ENCODE measurements around the gene SEMA3C. TPM values are rescaled to one million over a fixed set of nuclear protein-coding genes. Genes with fewer than 3 reads are reported as not detected.

Gene SEMA3C
- total and polyA plus RNA-seq, 2 donors (not counting 1 experiment from before 2014, with no cell fraction given): 0.06 TPM; not detected in 1

DNA sequence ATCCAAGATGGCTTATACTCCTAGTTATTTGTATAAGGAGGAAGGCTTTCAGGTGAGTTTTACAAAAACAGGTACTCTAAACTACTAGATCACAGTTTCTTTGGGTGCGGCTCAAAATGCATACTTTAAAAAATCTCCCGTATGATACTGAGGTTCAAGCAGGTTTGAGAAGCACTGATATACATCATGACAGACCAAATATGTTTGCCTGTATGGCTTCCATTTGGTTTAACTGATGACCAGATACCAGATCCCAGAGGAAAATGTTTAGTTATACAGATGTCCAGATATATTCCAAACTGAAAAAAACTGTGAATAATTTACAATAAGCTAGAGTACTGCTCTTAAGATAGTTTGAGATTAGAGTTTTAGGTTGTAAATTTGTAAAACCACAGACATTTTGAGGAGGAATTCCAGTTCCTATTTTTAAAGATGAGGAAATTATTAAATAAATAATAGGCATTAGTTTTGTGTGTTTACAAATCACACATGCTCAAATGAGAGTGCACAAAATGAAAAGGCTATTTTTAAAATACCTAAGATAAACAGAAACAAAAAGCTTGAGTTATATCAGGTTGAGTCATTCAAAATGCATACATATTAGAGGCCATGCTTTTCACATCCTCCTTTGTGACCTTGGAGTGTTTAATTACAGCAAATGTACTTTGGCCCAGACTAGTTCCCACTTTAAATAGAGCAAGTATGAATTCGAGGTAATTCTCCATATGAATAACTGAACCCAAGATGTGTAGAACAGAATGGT lies 60.5 kb downstream of the SEMA3C start:
- intact Hi-C loops (cut with micrococcal nuclease): no loop called here
- no CpG with 5 or more reads among the region's 3 CpGs for WGBS (ENCODE audit: insufficient coverage)
- Histone ChIP-seq H3K9me3 (ENCODE audit: control extremely low read depth in 1 of 3, control insufficient read depth in 2 of 3, insufficient read depth in 1 of 3, low read length in 2 of 3) (no peaks in the 10 kb centered on the region), H3K36me3 (replicated peaks in 1 of 2; ENCODE audit: control extremely low read depth in 1 of 2, control insufficient read depth in 1 of 2, extremely low read depth in 1 of 2, insufficient read depth in 2 of 2, low read length in 1 of 2) (no peaks in the 10 kb centered on the region), H3K4me2 (replicated peaks; ENCODE audit: low read depth, low read length, poor library complexity, severe bottlenecking) (no peak overlapping the region), H3K79me2 (ENCODE audit: control insufficient read depth, insufficient read depth, low read length) (no peaks in the 10 kb centered on the region), H3K4me3 (ENCODE audit: control extremely low read depth in 1 of 5, extremely low read depth in 1 of 5, insufficient read depth in 1 of 5, low read depth in 2 of 5, low read length in 4 of 5) (no peak overlapping the region), H3K27ac (ENCODE audit: low read length in 2 of 2) (no peak overlapping the region), H2AFZ (ENCODE audit: insufficient read depth, low read depth, low read length, poor library complexity, severe bottlenecking) (no peak overlapping the region), H3K4me1 (ENCODE audit: control insufficient read depth in 2 of 2, insufficient read depth in 2 of 2, low read length in 2 of 2) (no peaks in the 10 kb centered on the region), H4K20me1 (ENCODE audit: control insufficient read depth, insufficient read depth, low read length, poor library complexity, severe bottlenecking) (no peaks in the 10 kb centered on the region), H3K9ac (ENCODE audit: low read length) (no peak overlapping the region), H3K27me3 (replicated peaks in 1 of 4; ENCODE audit: control extremely low read depth in 1 of 4, control insufficient read depth in 3 of 4, insufficient read depth in 4 of 4, low read length in 3 of 4) (no peaks in the 10 kb centered on the region)
- ChIA-PET CTCF (no interaction called here), POLR2A (no interaction called here)
- TF ChIP-seq, protein P1, sequence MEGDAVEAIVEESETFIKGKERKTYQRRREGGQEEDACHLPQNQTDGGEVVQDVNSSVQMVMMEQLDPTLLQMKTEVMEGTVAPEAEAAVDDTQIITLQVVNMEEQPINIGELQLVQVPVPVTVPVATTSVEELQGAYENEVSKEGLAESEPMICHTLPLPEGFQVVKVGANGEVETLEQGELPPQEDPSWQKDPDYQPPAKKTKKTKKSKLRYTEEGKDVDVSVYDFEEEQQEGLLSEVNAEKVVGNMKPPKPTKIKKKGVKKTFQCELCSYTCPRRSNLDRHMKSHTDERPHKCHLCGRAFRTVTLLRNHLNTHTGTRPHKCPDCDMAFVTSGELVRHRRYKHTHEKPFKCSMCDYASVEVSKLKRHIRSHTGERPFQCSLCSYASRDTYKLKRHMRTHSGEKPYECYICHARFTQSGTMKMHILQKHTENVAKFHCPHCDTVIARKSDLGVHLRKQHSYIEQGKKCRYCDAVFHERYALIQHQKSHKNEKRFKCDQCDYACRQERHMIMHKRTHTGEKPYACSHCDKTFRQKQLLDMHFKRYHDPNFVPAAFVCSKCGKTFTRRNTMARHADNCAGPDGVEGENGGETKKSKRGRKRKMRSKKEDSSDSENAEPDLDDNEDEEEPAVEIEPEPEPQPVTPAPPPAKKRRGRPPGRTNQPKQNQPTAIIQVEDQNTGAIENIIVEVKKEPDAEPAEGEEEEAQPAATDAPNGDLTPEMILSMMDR (IDR thresholded peaks at IDR 0.05): no peak
- no peak for TF ChIP-seq EZH2 (IDR thresholded peaks at IDR 0.05; ENCODE audit: borderline replicate concordance, insufficient read depth, low read depth, low read length, poor library complexity, severe bottlenecking)
- Mint-ChIP-seq H3K9me3 (ENCODE audit: insufficient read depth) (no peaks in the 10 kb centered on the region), H3K27ac (no peak overlapping the region), H3K4me3 (no peak overlapping the region), H3K27me3 (no peaks in the 10 kb centered on the region), H3K4me1 (no peaks in the 10 kb centered on the region)
- DNase-seq: no peak
- ATAC-seq (ENCODE audit: low read depth): no peak

DNA sequence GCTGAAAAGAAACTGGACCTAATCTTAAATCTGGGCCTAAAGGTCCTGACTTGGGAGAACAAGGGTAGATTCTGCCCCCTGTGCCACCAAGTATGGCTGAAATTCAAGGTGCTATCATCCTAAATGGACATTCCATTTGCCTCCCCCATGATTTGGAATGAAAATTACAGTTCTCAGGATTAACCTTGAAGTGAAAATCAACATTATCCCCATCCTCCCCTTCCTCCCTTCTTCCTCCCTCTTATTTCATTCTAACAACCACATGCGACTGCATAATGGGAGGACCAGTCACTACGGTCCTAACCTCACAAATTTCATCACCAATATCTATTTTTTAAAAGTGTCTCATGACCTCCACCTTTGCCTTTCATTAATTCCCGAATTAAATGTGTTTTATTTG lies 62.1 kb downstream of the SEMA3C start:
- Histone ChIP-seq H3K4me2 (replicated peaks; ENCODE audit: low read depth, low read length, poor library complexity, severe bottlenecking) (no peak overlapping the region), H3K79me2 (ENCODE audit: control insufficient read depth, insufficient read depth, low read length) (no peaks in the 10 kb centered on the region), H3K4me1 (ENCODE audit: control insufficient read depth in 2 of 2, insufficient read depth in 2 of 2, low read length in 2 of 2) (no peaks in the 10 kb centered on the region), H3K27ac (ENCODE audit: low read length in 2 of 2) (no peak overlapping the region), H3K4me3 (ENCODE audit: control extremely low read depth in 1 of 5, extremely low read depth in 1 of 5, insufficient read depth in 1 of 5, low read depth in 2 of 5, low read length in 4 of 5) (no peak overlapping the region), H3K9ac (ENCODE audit: low read length) (no peak overlapping the region), H4K20me1 (ENCODE audit: control insufficient read depth, insufficient read depth, low read length, poor library complexity, severe bottlenecking) (no peaks in the 10 kb centered on the region), H3K9me3 (ENCODE audit: control extremely low read depth in 1 of 3, control insufficient read depth in 2 of 3, insufficient read depth in 1 of 3, low read length in 2 of 3) (no peaks in the 10 kb centered on the region), H3K27me3 (replicated peaks in 1 of 4; ENCODE audit: control extremely low read depth in 1 of 4, control insufficient read depth in 3 of 4, insufficient read depth in 4 of 4, low read length in 3 of 4) (no peaks in the 10 kb centered on the region), H2AFZ (ENCODE audit: insufficient read depth, low read depth, low read length, poor library complexity, severe bottlenecking) (no peak overlapping the region), H3K36me3 (replicated peaks in 1 of 2; ENCODE audit: control extremely low read depth in 1 of 2, control insufficient read depth in 1 of 2, extremely low read depth in 1 of 2, insufficient read depth in 2 of 2, low read length in 1 of 2) (no peaks in the 10 kb centered on the region)
- 100% methylated on average over 2 of the region's 3 CpGs for WGBS (ENCODE audit: insufficient coverage)
- no peak for ATAC-seq (ENCODE audit: low read depth)
- ChIA-PET POLR2A (no interaction called here), CTCF (no interaction called here)
- no peak overlapping the region for H3K4me3 Mint-ChIP-seq
- no peak overlapping the region for H3K27ac Mint-ChIP-seq
- no peak for DNase-seq
- no peaks in the 10 kb centered on the region for H3K27me3 Mint-ChIP-seq
- no peaks in the 10 kb centered on the region for H3K9me3 Mint-ChIP-seq (ENCODE audit: insufficient read depth)
- TF ChIP-seq EZH2 (IDR thresholded peaks at IDR 0.05; ENCODE audit: borderline replicate concordance, insufficient read depth, low read depth, low read length, poor library complexity, severe bottlenecking): no peak
- TF ChIP-seq, protein P1 (IDR thresholded peaks at IDR 0.05): no peak
- intact Hi-C loops (cut with micrococcal nuclease): no loop called here
- H3K4me1 Mint-ChIP-seq: no peaks in the 10 kb centered on the region

All from B cell (primary cell).